Measurements from ENCODE around the gene PLA2G1B.

PLA2G1B gene

GRCh38 chr12:120327593-120327992, at the start of gene PLA2G1B:
PLA2G1B (minus strand) TSS chr12:120327779; CDS start chr12:120327753, 26 bp downstream.
- no peak for DNase-seq (ENCODE audit: low read depth)

GRCh38 chr12:120376934-120377572, 49.5 kb upstream of the PLA2G1B start:
- no peak for DNase-seq (ENCODE audit: low read depth)

GRCh38 chr12:120376416-120376815, 48.8 kb upstream of the PLA2G1B start:
- no peak for DNase-seq (ENCODE audit: low read depth)

GRCh38 chr12:120376009-120376408, 48.4 kb upstream of the PLA2G1B start:
- no peak for DNase-seq (ENCODE audit: low read depth)

- no peak for DNase-seq (ENCODE audit: low read depth)
These were observed 46.1 kb upstream of the PLA2G1B start for GRCh38 chr12:120373683-120374082.

- no peak for DNase-seq (ENCODE audit: low read depth)
These were observed 43.0 kb upstream of the PLA2G1B start for GRCh38 chr12:120370343-120371243.

GRCh38 chr12:120369603-120370342, 42.2 kb upstream of the PLA2G1B start:
- no peak for DNase-seq (ENCODE audit: low read depth)

- no peak for DNase-seq (ENCODE audit: low read depth)
These were observed 41.4 kb upstream of the PLA2G1B start, which contains the start of gene MSI1 for GRCh38 chr12:120368789-120369602. MSI1 (minus strand) TSS chr12:120369164; CDS start chr12:120369091, 73 bp downstream.

GRCh38 chr12:120367924-120368788, 40.6 kb upstream of the PLA2G1B start:
- DNase-seq (ENCODE audit: low read depth): no peak

- no peak for DNase-seq (ENCODE audit: low read depth)
These were observed 39.8 kb upstream of the PLA2G1B start for GRCh38 chr12:120367233-120367923.

GRCh38 chr12:120366845-120367232, 39.3 kb upstream of the PLA2G1B start:
- no peak for DNase-seq (ENCODE audit: low read depth)

GRCh38 chr12:120366341-120366705, 38.7 kb upstream of the PLA2G1B start:
- no peak for DNase-seq (ENCODE audit: low read depth)

GRCh38 chr12:120365675-120366340, 38.2 kb upstream of the PLA2G1B start:
- no peak for DNase-seq (ENCODE audit: low read depth)

- no peak for DNase-seq (ENCODE audit: low read depth)
These were observed 36.9 kb upstream of the PLA2G1B start for GRCh38 chr12:120364487-120364886.

- no peak for DNase-seq (ENCODE audit: low read depth)
These were observed 35.8 kb upstream of the PLA2G1B start for GRCh38 chr12:120363274-120363855.

GRCh38 chr12:120362516-120363273, 35.1 kb upstream of the PLA2G1B start:
- no peak for DNase-seq (ENCODE audit: low read depth)

GRCh38 chr12:120361506-120362208, 34.1 kb upstream of the PLA2G1B start:
- DNase-seq (ENCODE audit: low read depth): peak; percentile 24

- DNase-seq (ENCODE audit: low read depth): no peak
These were observed 31.5 kb upstream of the PLA2G1B start for GRCh38 chr12:120359128-120359527.
